CD4-positive, alpha-beta T cell (primary cell): Measurements from ENCODE around the gene CDC42EP3. TPM values are rescaled to one million over a fixed set of nuclear protein-coding genes. Genes with fewer than 3 reads are reported as not detected.

ENCODE experiments used
- ATAC-seq: fragments of 200-7000 bp; cut with Tn5 transposase; one replicate; pipeline ENCODE4 v1.10.0; 2022; ENCODE audit warnings: mild to moderate bottlenecking; ENCODE audit not compliant: poor library complexity
- CTCF ChIA-PET: fragments of 350-600 bp; sonication (Branson Sonifier 250); formaldehyde crosslinking; loops from one replicate; lab custom pipeline; 2021; ENCODE audit warnings: antibody characterized with exemption, inconsistent platforms; lab: Charles Lee
- POLR2A ChIA-PET: fragments of 350-600 bp; sonication (Branson Sonifier 250); formaldehyde crosslinking; loops from one replicate; lab custom pipeline; 2021; ENCODE audit warnings: antibody characterized with exemption, inconsistent platforms; lab: Charles Lee
- DNase-seq, 14 experiments: peaks; one replicate each; pipeline ENCODE4 v3.0.0-alpha.2; 2013 to 2020; ENCODE audit warnings: mixed read lengths in 2 of 14
- H3K27ac ChIP-seq, 2 donors: one replicate each; pipeline versions ENCODE4 v1.5.1 to v1.7.0; 2013; ENCODE audit warnings: low read length in 2 of 2, low read depth in 1 of 2, mild to moderate bottlenecking in 1 of 2
- H3K27me3 ChIP-seq, 2 experiments: 1 replicate in 1 of 2; 2 replicates in 1 of 2; pipeline versions ENCODE4 v1.6.1 to v1.7.0; 2013; ENCODE audit warnings: low read length in 2 of 2, control low read depth in 1 of 2, mild to moderate bottlenecking in 1 of 2, moderate library complexity in 1 of 2; ENCODE audit not compliant: insufficient read depth in 2 of 2, control insufficient read depth in 1 of 2
- H3K36me3 ChIP-seq: one replicate; pipeline ENCODE4 v1.6.1; 2013; ENCODE audit warnings: low read length, control low read depth; ENCODE audit not compliant: insufficient read depth
- H3K4me1 ChIP-seq: one replicate; pipeline ENCODE4 v1.6.1; 2013; ENCODE audit warnings: low read length, control low read depth; ENCODE audit not compliant: insufficient read depth
- H3K4me3 ChIP-seq: one replicate; pipeline ENCODE4 v1.5.1; 2013; ENCODE audit warnings: mild to moderate bottlenecking, low read length, moderate library complexity
- H3K9me3 ChIP-seq, 2 experiments: 1 replicate in 1 of 2; 2 replicates in 1 of 2; pipeline versions ENCODE4 v1.6.1 to v1.7.0; 2013; ENCODE audit warnings: low read length in 2 of 2, mild to moderate bottlenecking in 2 of 2, control low read depth in 1 of 2, moderate library complexity in 1 of 2; ENCODE audit not compliant: control insufficient read depth in 1 of 2, insufficient read depth in 1 of 2
- H3K27ac Mint-ChIP-seq: one replicate; pipeline ENCODE4 v1.8.0; 2020; ENCODE audit warnings: mixed read lengths
- H3K27me3 Mint-ChIP-seq: one replicate; pipeline ENCODE4 v1.8.0; 2021; ENCODE audit warnings: mixed read lengths
- H3K36me3 Mint-ChIP-seq: one replicate; pipeline ENCODE4 v1.8.0; 2021; ENCODE audit warnings: low read depth, mixed read lengths
- H3K4me1 Mint-ChIP-seq: one replicate; pipeline ENCODE4 v1.8.0; 2021; ENCODE audit warnings: low read depth, mixed read lengths
- H3K4me3 Mint-ChIP-seq: one replicate; pipeline ENCODE4 v1.8.0; 2020; ENCODE audit warnings: mild to moderate bottlenecking, mixed read lengths
- H3K9me3 Mint-ChIP-seq: one replicate; pipeline ENCODE4 v1.8.0; 2020; ENCODE audit warnings: mixed read lengths
- CTCF ChIP-seq: fragments of 200-600 bp; IDR thresholded peaks from one replicate; pipeline ENCODE4 v1.8.0; 2022; ENCODE audit warnings: antibody characterized with exemption, mild to moderate bottlenecking
- intact Hi-C, 2 experiments: fragments of 100-400 bp; cut with DNase I in 1 of 2; cut with micrococcal nuclease in 1 of 2; formaldehyde crosslinking; loops; one replicate each; pipeline versions ENCODE4 v1.15.1 to v1.9.0; 2023 to 2025; cut with DNase I, micrococcal nuclease
- total RNA-seq, 174 experiments: library from RNA in 2 of 174; stranded (reverse) in 2 of 174; gene quantifications; one replicate each; pipeline ENCODE4 v1.2.3 and lab custom pipeline; 2021 to 2026

The CDC42EP3 gene
- total RNA-seq, 2 experiments from 2014 or later: 20.6 to 24.1 TPM

- peak overlapping the region; percentile 73 for H3K27ac Mint-ChIP-seq
- POLR2A ChIA-PET: interaction anchor here (4.9 kb wide), 1 partner anchor 12 kb away, joined by 51 read pairs; the partner anchor contains the start of gene CDC42EP3
- H3K9me3 ChIP-seq: no peaks in the 10 kb centered on the region
- peaks cover 33% of the 10 kb centered on the region for H3K4me1 Mint-ChIP-seq
- no peaks in the 10 kb centered on the region for H3K27me3 Mint-ChIP-seq
- H3K36me3 Mint-ChIP-seq: no peaks in the 10 kb centered on the region
- ATAC-seq (no peak), DNase-seq (no peak)
- H3K4me3 Mint-ChIP-seq: no peak overlapping the region
- peaks cover 9% of the 10 kb centered on the region for H3K4me1 ChIP-seq
- TF ChIP-seq CTCF: no peak
- H3K9me3 Mint-ChIP-seq: peaks cover 6% of the 10 kb centered on the region
- CTCF ChIA-PET: no interaction called here
- H3K36me3 ChIP-seq: no peaks in the 10 kb centered on the region
- H3K27me3 ChIP-seq: no peaks in the 10 kb centered on the region
- intact Hi-C loops: no loop called here
- no peak overlapping the region for H3K27ac ChIP-seq
- no peak overlapping the region for H3K4me3 ChIP-seq
Measured at GRCh38 chr2:37682473-37682872, 11.0 kb upstream of the CDC42EP3 start.

- Mint-ChIP-seq H3K36me3 (no peaks in the 10 kb centered on the region), H3K27me3 (no peaks in the 10 kb centered on the region), H3K9me3 (peaks cover 6% of the 10 kb centered on the region), H3K4me1 (peaks cover 33% of the 10 kb centered on the region), H3K27ac (no peak overlapping the region), H3K4me3 (no peak overlapping the region)
- intact Hi-C loops: no loop called here
- Histone ChIP-seq H3K27me3 (no peaks in the 10 kb centered on the region), H3K27ac (no peak overlapping the region), H3K4me1 (peaks cover 9% of the 10 kb centered on the region), H3K4me3 (no peak overlapping the region), H3K9me3 (no peaks in the 10 kb centered on the region), H3K36me3 (no peaks in the 10 kb centered on the region)
- CTCF ChIA-PET: interaction anchor here (1.2 kb wide), 1 partner anchor 151 kb away, joined by 3 read pairs; no protein-coding TSS in a partner anchor
- no peak for TF ChIP-seq CTCF
- ATAC-seq (no peak), DNase-seq (no peak)
- POLR2A ChIA-PET: interaction anchor here (4.9 kb wide), 1 partner anchor 11 kb away, joined by 51 read pairs; the partner anchor contains the start of gene CDC42EP3
Measured at GRCh38 chr2:37681587-37681986, 10.1 kb upstream of the CDC42EP3 start.

- peaks cover 33% of the 10 kb centered on the region for H3K4me1 Mint-ChIP-seq
- no peaks in the 10 kb centered on the region for H3K27me3 Mint-ChIP-seq
- ATAC-seq (no peak), DNase-seq (no peak)
- H3K27me3 ChIP-seq: no peaks in the 10 kb centered on the region
- H3K27ac Mint-ChIP-seq: no peak overlapping the region
- H3K36me3 Mint-ChIP-seq: no peaks in the 10 kb centered on the region
- ChIA-PET CTCF (no interaction called here), POLR2A (no interaction called here)
- peaks cover 9% of the 10 kb centered on the region for H3K4me1 ChIP-seq
- no peak overlapping the region for H3K4me3 Mint-ChIP-seq
- intact Hi-C loops: loop anchor here in 1 of 2 experiments (10.0 kb wide), 2 partner anchors 524 to 696 kb away; partner anchors contain the start of genes ATL2 and EIF2AK2
- no peaks in the 10 kb centered on the region for H3K36me3 ChIP-seq
- peaks cover 6% of the 10 kb centered on the region for H3K9me3 Mint-ChIP-seq
- no peak overlapping the region for H3K4me3 ChIP-seq
- H3K9me3 ChIP-seq: no peaks in the 10 kb centered on the region
- H3K27ac ChIP-seq: no peak overlapping the region
- TF ChIP-seq CTCF: no peak
Measured at GRCh38 chr2:37679072-37679695, 7.7 kb upstream of the CDC42EP3 start.
